ENCODE data around the gene SOX3.

The SOX3 gene

DNA sequence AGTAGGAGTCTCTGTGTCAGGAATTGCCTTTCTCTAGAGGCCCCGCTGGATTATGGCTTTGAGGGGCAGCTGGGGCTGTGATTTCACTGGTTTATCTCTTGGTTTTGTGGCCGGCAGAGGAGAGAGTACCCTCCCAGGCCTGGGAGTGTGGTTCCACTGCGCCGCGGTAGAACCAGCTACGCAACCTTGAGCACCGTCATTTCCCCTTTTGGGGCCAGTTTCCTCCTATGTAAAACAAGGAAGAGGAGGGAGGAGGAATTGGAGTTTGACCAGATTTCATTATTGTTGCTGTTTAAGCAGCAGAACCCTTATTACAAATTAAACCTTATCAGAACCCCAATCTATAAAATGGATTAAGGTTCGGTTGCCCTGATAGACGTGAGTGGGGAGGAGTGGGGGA, 4.4 kb downstream of the SOX3 start:
- no peak for DNase-seq (ENCODE audit: low read depth, low spot score)

DNA sequence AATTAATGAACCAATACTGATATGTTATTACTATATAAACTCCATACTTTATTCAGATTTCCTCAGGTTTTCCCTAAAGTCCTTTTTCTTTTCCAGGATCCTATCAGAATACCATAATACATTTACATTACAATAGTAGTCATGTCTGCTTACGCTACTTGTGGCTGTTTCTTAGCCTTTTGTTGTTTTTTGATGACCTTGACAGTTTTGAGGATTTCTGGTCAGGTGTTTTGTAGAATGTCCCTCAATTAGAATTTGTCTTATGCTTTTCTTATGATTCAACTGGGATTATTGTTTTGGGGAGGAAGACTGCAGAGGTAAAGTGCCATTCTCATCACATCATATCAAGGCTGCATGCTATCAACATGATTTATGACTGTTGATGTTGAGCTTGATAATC, 9.1 kb downstream of the SOX3 start:
- DNase-seq (ENCODE audit: low read depth, low spot score): no peak

DNA sequence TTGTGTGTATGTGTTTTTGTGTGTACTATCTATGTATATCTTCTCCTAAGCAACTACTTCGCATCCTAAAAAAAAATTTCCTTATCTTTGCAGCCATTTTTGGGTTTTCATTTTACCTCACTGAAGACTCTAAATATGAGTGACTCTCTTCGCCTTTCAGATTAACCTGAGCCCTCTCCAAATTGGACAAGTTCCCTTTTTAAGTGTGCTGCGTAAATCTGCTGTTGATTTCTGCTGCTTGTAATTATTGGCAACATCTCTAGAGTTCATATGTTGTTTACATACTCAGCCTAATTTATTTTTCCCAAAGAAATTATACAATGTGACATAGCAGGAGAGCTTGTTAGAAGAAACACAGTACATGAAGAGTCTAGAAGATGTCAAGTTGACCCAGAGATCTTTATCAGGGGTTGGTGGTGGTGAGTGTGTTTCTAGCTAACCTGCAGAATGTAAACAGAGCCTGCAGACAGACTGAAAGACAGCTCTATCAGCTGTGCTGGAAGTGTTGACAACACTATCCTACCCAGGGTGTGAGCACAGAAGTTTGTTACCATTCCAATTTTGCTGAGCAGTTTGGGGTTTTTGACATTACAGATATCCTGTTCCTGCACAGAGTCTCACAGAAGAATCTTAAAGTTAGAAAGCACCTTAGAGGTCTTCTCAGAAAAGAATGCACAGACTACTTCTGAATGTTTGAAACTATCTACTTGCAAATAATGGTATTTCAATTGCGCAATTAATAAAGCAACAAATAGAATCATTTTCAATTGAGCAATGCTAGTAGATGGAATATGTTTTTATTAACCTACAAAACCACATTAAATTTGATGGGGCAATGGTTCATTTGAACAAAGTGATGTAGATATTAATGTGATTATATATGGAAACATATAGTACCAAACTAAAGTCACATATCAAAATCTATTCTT, 12.5 kb downstream of the SOX3 start:
- no peak for DNase-seq (ENCODE audit: low read depth, low spot score)

DNA sequence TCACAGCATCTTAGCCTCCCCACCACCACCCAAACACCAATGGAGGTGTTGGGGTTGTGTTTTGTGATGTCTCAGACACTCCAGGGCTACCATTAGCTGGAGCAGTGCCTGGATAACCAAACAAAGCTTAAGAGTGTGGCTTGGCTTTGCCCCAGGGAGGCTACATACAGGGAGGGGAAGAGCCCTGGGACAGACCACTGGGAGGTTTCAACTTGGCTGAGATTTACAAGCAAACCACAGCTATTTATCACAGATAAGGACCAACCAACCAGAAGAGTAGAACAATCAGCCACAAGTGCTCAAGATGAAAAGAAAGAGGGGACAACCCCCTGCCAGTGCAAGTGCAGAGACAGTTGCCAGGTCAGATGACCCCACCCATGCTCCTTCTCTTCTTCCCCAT, 24.1 kb downstream of the SOX3 start:
- no peak for DNase-seq (ENCODE audit: low read depth, low spot score)

DNA sequence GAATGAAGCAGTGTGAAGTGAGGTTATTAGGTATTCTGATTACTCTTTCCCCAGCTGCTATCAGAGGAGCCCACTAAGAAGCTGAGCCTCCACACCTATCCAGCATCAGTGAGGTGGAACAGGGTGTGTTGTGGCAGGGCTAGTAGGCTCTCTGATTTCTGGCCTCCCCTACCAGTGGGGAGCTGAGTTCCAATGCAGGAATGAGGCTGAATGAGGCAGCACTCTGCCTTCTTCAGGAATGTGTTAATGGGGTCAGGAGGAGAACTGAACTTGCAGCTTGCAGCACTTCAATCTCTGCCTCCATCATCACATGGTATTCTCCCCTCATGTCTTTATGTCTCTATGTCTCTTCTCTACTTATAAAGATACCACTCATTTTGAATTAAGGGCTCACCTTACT, 26.9 kb downstream of the SOX3 start:
- DNase-seq (ENCODE audit: low read depth, low spot score): no peak

DNA sequence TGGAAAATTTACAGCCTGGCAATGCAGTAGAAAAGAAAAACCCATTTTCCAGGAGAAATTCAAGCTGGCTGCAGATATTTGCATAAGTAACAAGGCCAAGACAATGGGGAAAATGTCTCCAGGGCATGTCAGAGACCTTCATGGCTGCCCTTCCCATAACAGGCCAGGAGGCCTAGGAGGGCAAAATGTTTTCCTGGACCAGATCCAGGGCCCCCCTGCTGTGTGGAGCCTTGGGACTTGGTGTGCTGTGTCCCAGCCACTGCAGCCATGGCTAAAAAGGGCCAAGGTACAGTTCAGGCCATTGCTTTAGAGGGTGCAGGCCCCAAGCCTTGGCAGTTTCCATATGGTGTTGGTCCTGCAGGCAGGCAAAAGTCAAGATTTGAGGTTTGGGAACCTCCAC, 29.8 kb downstream of the SOX3 start:
- DNase-seq (ENCODE audit: low read depth, low spot score): no peak

GRCh38 chrX:140467211-140467610, 37.7 kb downstream of the SOX3 start:
- no peak for DNase-seq (ENCODE audit: low read depth, low spot score)

All from activated naive CD8-positive, alpha-beta T cell treated with anti-CD3 and anti-CD28 coated beads, Interleukin-2, amount 50 U/mL, for 16 hours (primary cell).